K562 (cell line): ENCODE measurements around the gene CHM. TPM values are rescaled to one million over a fixed set of nuclear protein-coding genes. Genes with fewer than 3 reads are reported as not detected.
"Not testable (repeated sequence)": the region's sequence is repeated elsewhere in the genome, so short reads cannot be mapped to it uniquely, and the experiment has no call there.

ENCODE experiments used
- ATAC-seq: fragments of 200-7000 bp; cut with Tn5 transposase; 3 replicates; pipeline ENCODE4 v1.9.1; 2020; ENCODE audit warnings: moderate library complexity
- BruUV-seq: library from RNA; stranded (reverse); fragments of 400-500 nt; replicated peaks from 2 replicates; lab custom pipeline; 2021; lab: Mats Ljungman, UMichigan
- CTCF ChIA-PET: fragments of 300-600 bp; formaldehyde crosslinking; extraction: SDS; loops from one replicate; lab custom pipeline; 2021; ENCODE audit warnings: low intra/inter-chr PET ratio; lab: Yijun Ruan, JAX
- POLR2A ChIA-PET: fragments of 300-600, 350-650 bp; sonication (Branson Sonifier 250); formaldehyde crosslinking; extraction: SDS; loops from one replicate; lab custom pipeline; 2021; ENCODE audit warnings: antibody characterized with exemption, inconsistent platforms; lab: Yijun Ruan, JAX
- DNase-seq, 4 experiments: peaks; one replicate each; pipeline versions ENCODE4 v3.0.0 to v3.0.0-alpha.2; 2011 to 2018; ENCODE audit warnings: low spot score in 3 of 4, mixed read lengths in 3 of 4; ENCODE audit errors: extremely low read depth in 1 of 4
- FAIRE-seq: peaks from 2 replicates; lab custom pipeline; 2011; peaks lifted over from hg19 to GRCh38; lab: Jason Lieb, UNC
- H2AFZ ChIP-seq: 2 replicates; pipeline ENCODE4 v1.6.0; 2011; ENCODE audit warnings: low read depth, low read length, control low read depth, inconsistent platforms
- H3K27ac ChIP-seq: fragments of 200-600 bp; 3 replicates; pipeline ENCODE4 v1.8.0; 2011; ENCODE audit warnings: low read depth, mild to moderate bottlenecking, control low read depth, inconsistent platforms, low read length, moderate library complexity, mixed read lengths; ENCODE audit errors: extremely low read depth
- H3K27me3 ChIP-seq, 2 experiments: fragments of 300-600 bp in 1 of 2; 2 replicates in 1 of 2; 3 replicates in 1 of 2; pipeline versions ENCODE4 v1.6.0 to v1.8.0; 2011; ENCODE audit warnings: inconsistent platforms in 2 of 2, low read length in 2 of 2, mild to moderate bottlenecking in 1 of 2, mixed read lengths in 1 of 2, moderate library complexity in 1 of 2; ENCODE audit not compliant: control insufficient read depth in 2 of 2, insufficient read depth in 2 of 2
- H3K36me3 ChIP-seq: fragments of 300-600 bp; 3 replicates; pipeline ENCODE4 v1.8.0; 2011; ENCODE audit warnings: mild to moderate bottlenecking, low read length, inconsistent platforms; ENCODE audit not compliant: control insufficient read depth, insufficient read depth
- H3K4me1 ChIP-seq, 2 experiments: fragments of 200-600 bp in 1 of 2; replicated peaks in 1 of 2; 2 replicates in 1 of 2; 3 replicates in 1 of 2; pipeline versions ENCODE4 v1.5.1 to v1.8.0; 2011; ENCODE audit warnings: inconsistent platforms in 2 of 2, low read length in 2 of 2, mild to moderate bottlenecking in 1 of 2, mixed read lengths in 1 of 2, moderate library complexity in 1 of 2; ENCODE audit not compliant: control insufficient read depth in 2 of 2, insufficient read depth in 2 of 2
- H3K4me2 ChIP-seq: 2 replicates; pipeline ENCODE4 v1.6.1; 2011; ENCODE audit warnings: low read length, control low read depth, inconsistent platforms, mixed read lengths; ENCODE audit not compliant: insufficient read depth
- H3K4me3 ChIP-seq: fragments of 200-600 bp; sonication (generic), shearing (Covaris generic); 2 replicates; pipeline ENCODE4 v1.5.1; 2016; ENCODE audit warnings: control low read depth, inconsistent platforms
- H3K79me2 ChIP-seq: fragments of 200-600 bp; 3 replicates; pipeline ENCODE4 v1.8.0; 2011; ENCODE audit warnings: low read length, inconsistent platforms; ENCODE audit not compliant: control insufficient read depth, insufficient read depth
- H3K9ac ChIP-seq, 2 experiments: 2 replicates each; pipeline versions ENCODE4 v1.6.0 to v1.6.1; 2011; ENCODE audit warnings: low read depth in 2 of 2, low read length in 2 of 2, control low read depth in 1 of 2, inconsistent platforms in 1 of 2, mild to moderate bottlenecking in 1 of 2, mixed read lengths in 1 of 2; ENCODE audit not compliant: insufficient read depth in 1 of 2
- H3K9me1 ChIP-seq: one replicate; pipeline ENCODE4 v1.6.0; 2011; ENCODE audit warnings: inconsistent platforms, mild to moderate bottlenecking, low read length, moderate library complexity; ENCODE audit not compliant: control insufficient read depth, insufficient read depth
- H3K9me3 ChIP-seq: replicated peaks from 2 replicates; pipeline ENCODE4 v1.5.1; 2011; ENCODE audit warnings: low read depth, low read length, inconsistent platforms; ENCODE audit not compliant: control insufficient read depth, insufficient read depth
- H4K20me1 ChIP-seq: replicated peaks from 2 replicates; pipeline ENCODE4 v1.6.1; 2011; ENCODE audit warnings: low read length, inconsistent platforms, mixed read lengths; ENCODE audit not compliant: control insufficient read depth, insufficient read depth
- BCOR ChIP-seq: fragments of 450-650 bp; IDR thresholded peaks from 2 replicates; pipeline ENCODE4 v1.6.1; 2016
- ESRRB ChIP-seq: fragments of 250-450 bp; sonication (Bioruptor Pico); IDR thresholded peaks from 2 replicates; pipeline ENCODE4 v1.5.0; 2020; ENCODE audit warnings: mild to moderate bottlenecking, moderate library complexity, borderline replicate concordance
- PTBP1 ChIP-seq: fragments of 200-400 bp; formaldehyde crosslinking; IDR thresholded peaks from 2 replicates; pipeline ENCODE4 v1.6.1; 2017; ENCODE audit warnings: low read depth, low read length
- WGBS: fragments of 100-300 bp; shearing (Covaris generic); methylation state at CpG from one replicate; pipeline ENCODE4 v1.1.6; 2016; ENCODE audit warnings: low coverage, mixed read lengths; ENCODE audit not compliant: insufficient coverage; ENCODE audit errors: missing lambda C conversion rate; 5-methylcytosine and 5-hydroxymethylcytosine counted together
- in situ Hi-C: fragments of 300-500 bp; cut with MboI; formaldehyde crosslinking; loops from 4 replicates; pipeline ENCODE4 v1.15.0; 2018; ENCODE audit warnings: inconsistent platforms, mixed read lengths
- intact Hi-C: fragments of 100-400 bp; cut with micrococcal nuclease; formaldehyde crosslinking; loops from 2 replicates; pipeline ENCODE4 v1.14.2; 2022
- polyA plus RNA-seq, 8 experiments: library from polyadenylated mRNA; depleted of rRNA in 4 of 8; stranded (reverse) in 5 of 8; unstranded in 3 of 8; fragments of >200 nt; fragmentation: Nextera tagmentation in 2 of 8; fragmentation: Illumina TruSeq in 1 of 8; extraction: Ambion mirVana in 2 of 8; extraction: Trizol in 1 of 8; gene quantifications; 2 replicates each; pipeline versions ENCODE4 v1.2.1 to v1.2.3, GENCODE V29; 2011 to 2014; ENCODE audit warnings: inconsistent platforms in 1 of 8, missing spikeins in 1 of 8
- total RNA-seq, 7 experiments: library from RNA; depleted of rRNA in 6 of 7; stranded (reverse); fragments of >200 nt in 6 of 7; fragmentation: Illumina TruSeq in 2 of 7; extraction: Trizol in 2 of 7; gene quantifications; 2 replicates each; pipeline versions ENCODE4 v1.2.1 to v1.2.3, GENCODE V29; 2011 to 2021; ENCODE audit warnings: low replicate concordance in 1 of 7

Gene CHM
- total and polyA plus RNA-seq, 9 of the 15 experiments (the other 6 are each of a cell fraction or from before 2014, with no cell fraction given) = 2.2 to 9.0 (median 4.6) TPM

DNA sequence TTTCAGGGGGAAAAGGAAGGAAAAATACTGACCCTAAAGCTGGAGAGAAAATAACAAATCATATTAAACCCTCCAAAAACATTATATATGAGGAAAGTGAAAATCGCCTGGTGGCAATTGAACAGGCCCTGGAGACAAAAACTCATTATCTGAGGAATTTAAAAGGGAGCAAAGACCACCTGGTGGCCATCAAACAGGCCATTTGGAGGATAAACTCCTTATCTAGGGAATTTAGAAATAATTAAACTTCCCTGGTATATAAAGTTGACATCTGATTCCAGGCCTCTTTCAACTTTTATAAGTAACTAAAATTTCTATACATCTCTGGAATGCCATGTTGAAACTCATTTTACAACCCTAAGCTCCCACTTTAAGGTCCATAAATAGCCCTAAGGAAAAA, 35.2 kb downstream of the CHM start (continued):
- TF ChIP-seq ESRRB (no peak), PTBP1 (no peak), BCOR (no peak)
- TF ChIP-seq, all 486 proteins: peak for 0

DNA sequence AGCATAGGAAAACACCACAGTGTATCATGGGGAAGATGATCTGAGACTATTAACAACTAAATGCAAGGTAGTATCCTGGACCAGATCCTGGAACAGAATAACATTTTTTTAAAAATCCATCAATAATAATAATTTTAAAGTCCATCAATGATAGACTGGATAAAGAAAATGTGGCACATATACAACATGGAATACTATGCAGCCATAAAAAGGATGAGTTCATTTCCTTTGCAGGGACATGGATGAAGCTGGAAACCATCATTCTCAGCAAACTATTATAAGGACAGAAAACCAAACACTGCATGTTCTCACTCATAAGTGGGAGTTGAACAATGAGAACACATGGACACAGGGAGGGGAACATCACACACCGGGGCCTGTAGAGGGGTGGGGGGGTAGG, 37.6 kb downstream of the CHM start:
- FAIRE-seq, intact Hi-C loops, ATAC-seq, H3K9me1 ChIP-seq, H3K9ac ChIP-seq, H2AFZ ChIP-seq, H3K27me3 ChIP-seq, H3K79me2 ChIP-seq, H3K27ac ChIP-seq, H3K4me3 ChIP-seq, in situ Hi-C loops, H3K4me1 ChIP-seq, DNase-seq, H4K20me1 ChIP-seq, POLR2A ChIA-PET, BruUV-seq, H3K36me3 ChIP-seq, H3K4me2 ChIP-seq, H3K9me3 ChIP-seq, CTCF ChIA-PET: not testable (repeated sequence)
- WGBS = no CpG with 5 or more reads among the region's 1 CpG

DNA sequence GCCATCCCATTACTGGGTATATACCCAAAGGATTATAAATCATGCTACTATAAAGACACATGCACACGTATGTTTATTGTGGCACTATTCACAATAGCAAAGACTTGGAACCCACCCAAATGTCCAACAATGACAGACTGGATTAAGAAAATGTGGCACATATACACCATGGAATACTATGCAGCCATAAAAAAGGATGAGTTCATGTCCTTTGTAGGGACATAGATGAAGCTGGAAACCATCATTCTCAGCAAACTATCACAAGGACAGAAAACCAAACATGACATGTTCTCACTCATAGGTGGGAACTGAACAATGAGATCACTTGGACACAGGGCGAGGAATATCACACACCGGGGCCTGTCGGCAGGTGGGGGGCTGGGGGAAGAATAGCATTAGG, 39.5 kb downstream of the CHM start:
- H3K36me3 ChIP-seq, H3K9ac ChIP-seq, H3K4me1 ChIP-seq, H3K9me3 ChIP-seq, H3K27ac ChIP-seq, DNase-seq, BruUV-seq, H3K4me2 ChIP-seq, H3K79me2 ChIP-seq, CTCF ChIA-PET, intact Hi-C loops, H4K20me1 ChIP-seq, H3K4me3 ChIP-seq, H3K9me1 ChIP-seq, ATAC-seq, FAIRE-seq, POLR2A ChIA-PET, in situ Hi-C loops, H3K27me3 ChIP-seq, H2AFZ ChIP-seq: not testable (repeated sequence)
- WGBS = 89% methylated on average over 3 of the region's 4 CpGs
